Cortex of kidney (tissue), 1 donor: Measurements from ENCODE around the gene SLC5A5.
"Not testable (repeated sequence)": the region's sequence is repeated elsewhere in the genome, so short reads cannot be mapped to it uniquely, and the experiment has no call there.

ENCODE experiments used
- DNase-seq: peaks from one replicate; lab custom pipeline; 2025; lab: John Stamatoyannopoulos, UW

SLC5A5 gene

DNA sequence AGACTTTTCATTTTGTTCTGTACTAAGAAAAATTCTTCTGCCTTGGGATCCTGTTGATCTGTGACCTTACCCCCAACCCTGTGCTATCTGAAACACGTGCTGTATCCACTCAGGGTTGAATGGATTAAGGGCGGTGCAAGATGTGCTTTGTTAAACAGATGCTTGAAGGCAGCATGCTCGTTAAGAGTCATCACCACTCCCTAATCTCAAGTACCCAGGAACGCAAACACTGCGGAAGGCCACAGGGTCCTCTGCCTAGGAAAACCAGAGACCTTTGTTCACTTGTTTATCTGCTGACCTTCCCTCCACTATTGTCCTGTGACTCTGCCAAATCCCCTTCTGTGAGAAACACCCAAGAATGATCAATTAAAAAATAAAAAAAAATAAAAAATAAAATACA, 47.4 kb downstream of the SLC5A5 start:
- DNase-seq, result not testable (repeated sequence)

DNA sequence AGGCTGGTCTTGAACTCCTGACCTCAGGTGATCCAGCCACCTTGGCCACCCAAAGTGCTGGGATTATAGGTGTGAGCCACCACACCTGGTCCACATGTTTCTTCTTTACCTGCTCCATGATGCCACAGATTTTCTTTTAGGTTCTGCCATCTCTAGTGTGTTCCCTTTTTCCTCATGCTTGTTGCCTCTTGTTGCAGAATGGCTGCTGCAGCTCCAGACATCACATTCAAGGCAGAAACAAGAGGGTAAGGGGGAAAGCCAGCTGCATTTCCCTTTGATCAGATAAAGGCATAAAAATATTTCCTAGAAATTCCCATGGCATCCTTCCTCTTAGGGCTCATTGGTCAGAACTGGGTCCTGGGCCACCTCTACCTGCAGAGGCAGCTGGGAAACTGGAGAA, 48.8 kb downstream of the SLC5A5 start:
- no peak for DNase-seq

GRCh38 chr19:17922138-17922537, 50.4 kb downstream of the SLC5A5 start:
- DNase-seq, result no peak

DNA sequence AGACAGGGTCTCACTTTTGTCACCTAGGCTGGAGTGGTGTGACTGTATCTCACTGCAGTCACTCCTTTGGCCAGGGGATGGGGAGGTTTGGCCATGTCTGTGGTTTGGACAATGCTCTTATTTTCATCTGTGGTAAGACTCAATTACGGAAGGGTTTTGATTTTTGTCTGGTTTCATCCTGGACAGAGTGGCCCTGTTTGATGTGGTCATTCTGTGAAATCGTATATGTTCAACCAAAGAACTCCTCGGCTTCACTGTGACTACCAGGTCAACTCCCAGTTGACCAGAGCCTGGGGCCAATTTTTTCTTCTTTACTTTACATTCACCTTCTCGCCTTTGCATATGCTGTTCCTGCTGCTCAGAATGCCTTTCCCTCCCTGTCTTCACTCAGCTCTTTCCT, 54.3 kb downstream of the SLC5A5 start:
- DNase-seq, result no peak

- no peak for DNase-seq
These were observed 57.3 kb downstream of the SLC5A5 start for GRCh38 chr19:17929056-17929455.

DNA sequence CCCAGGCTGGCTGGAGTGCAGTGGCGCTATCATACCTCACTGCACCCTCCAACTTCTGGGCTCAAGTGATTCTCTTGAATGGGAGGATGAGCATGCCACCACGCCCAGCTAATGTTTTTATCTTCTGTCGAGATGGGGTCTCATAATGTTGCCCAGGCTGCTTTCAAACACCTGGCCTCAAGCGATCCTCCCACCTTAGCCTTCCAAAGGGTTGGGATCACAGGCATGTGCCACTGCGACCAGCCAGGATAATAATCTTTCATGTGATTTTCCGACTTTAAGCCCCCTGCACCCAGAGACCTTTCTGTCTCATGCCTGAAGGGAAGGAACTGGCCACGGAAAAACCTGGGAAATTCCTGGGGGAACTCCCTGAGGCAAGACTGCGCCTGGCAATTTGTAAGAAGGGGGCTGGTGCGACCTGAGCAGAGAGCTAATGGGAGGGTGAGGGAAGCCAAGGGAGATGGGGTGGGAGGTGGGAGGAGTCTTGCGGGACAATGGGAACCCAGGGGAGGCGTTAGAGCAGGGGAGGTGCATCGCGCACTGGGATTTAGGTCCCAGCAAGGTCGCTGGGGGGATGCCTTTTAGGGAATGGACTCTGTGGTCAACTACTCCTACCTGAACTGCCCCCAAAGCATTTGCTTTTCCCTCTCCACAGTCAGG, 59.9 kb downstream of the SLC5A5 start:
- DNase-seq, result no peak

- DNase-seq, result no peak
These were observed 61.0 kb downstream of the SLC5A5 start, which contains the start of gene CCDC124 for GRCh38 chr19:17932485-17933338. CCDC124 (plus strand) TSS chr19:17933015; CDS start chr19:17936421, 3,406 bp downstream.

GRCh38 chr19:17933414-17934129, 61.8 kb downstream of the SLC5A5 start:
- no peak for DNase-seq

DNA sequence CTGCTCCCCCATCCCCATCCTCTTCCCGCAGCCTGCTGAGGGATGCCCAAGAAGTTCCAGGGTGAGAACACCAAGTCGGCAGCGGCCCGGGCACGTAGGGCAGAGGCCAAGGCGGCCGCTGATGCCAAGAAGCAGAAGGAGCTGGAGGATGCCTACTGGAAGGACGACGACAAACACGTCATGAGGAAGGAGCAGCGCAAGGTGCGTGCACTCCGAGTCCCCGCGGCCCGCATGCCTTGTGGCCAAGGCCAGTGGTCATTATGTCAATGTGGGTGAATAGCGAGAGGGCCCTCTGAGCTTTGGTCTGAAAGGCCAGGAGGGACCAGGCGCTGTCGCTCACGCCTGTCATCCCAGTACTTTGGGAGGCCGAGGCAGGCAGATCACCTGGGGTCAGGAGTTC, 64.6 kb downstream of the SLC5A5 start:
- DNase-seq, result no peak

GRCh38 chr19:17937371-17937900, 65.7 kb downstream of the SLC5A5 start:
- no peak for DNase-seq

GRCh38 chr19:17938092-17938845, 66.5 kb downstream of the SLC5A5 start:
- no peak for DNase-seq

GRCh38 chr19:17942181-17942580, 70.4 kb downstream of the SLC5A5 start:
- no peak for DNase-seq

DNA sequence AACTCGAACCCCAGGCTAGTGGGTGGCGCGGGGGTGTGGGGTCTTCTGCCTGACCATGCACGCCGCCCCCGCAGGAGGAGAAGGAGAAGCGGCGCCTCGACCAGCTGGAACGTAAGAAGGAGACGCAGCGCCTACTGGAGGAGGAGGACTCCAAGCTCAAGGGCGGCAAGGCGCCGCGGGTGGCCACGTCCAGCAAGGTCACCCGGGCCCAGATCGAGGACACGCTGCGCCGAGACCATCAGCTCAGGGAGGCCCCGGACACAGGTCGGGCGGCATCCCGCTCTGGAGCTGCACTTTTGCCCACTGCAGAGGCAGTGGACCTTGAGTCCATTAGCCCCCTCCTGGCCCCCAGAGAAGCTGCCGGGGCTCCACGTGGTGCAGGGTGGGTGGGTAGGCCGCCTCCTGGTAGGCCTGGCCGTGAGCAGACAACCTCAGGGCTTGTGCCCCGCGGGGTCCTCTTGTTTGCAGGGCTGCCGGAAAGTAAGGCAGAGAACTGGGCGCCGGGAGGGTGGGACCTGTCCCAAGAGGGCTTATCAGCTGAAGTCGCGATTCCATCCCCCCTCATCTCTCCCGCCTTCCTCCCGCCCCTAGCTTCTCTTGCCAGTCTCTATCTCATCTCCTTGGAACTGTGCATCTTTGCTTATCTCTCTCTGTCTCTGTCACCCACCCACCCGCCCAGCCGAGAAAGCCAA, 71.0 kb downstream of the SLC5A5 start:
- DNase-seq, result no peak

GRCh38 chr19:17943274-17944221, 71.8 kb downstream of the SLC5A5 start:
- no peak for DNase-seq

- no peak for DNase-seq
These were observed 72.6 kb downstream of the SLC5A5 start for GRCh38 chr19:17944301-17944700.
